PFSK-1 (cell line): ENCODE measurements around the gene IQCK.

Experiments used
- FOXP2 ChIP-seq: optimal IDR thresholded peaks from 2 replicates; pipeline ENCODE3; 2011; ENCODE audit warnings: borderline replicate concordance, control low read depth, inconsistent platforms; ENCODE audit not compliant: insufficient read depth; ENCODE audit errors: extremely low read length, extremely low read depth
- POLR2AphosphoS5 ChIP-seq: IDR thresholded peaks from 2 replicates; pipeline ENCODE4 v1.6.1; 2012; ENCODE audit warnings: low read depth, mild to moderate bottlenecking, control low read depth, low read length, moderate library complexity
- REST ChIP-seq, 2 experiments: IDR thresholded peaks; 2 replicates each; pipeline versions ENCODE4 v1.6.1 to v1.8.0; 2011 to 2012; ENCODE audit warnings: low read depth in 2 of 2, low read length in 2 of 2, control low read depth in 1 of 2, inconsistent platforms in 1 of 2, mild to moderate bottlenecking in 1 of 2, moderate library complexity in 1 of 2; ENCODE audit not compliant: insufficient read depth in 1 of 2
- SIN3A ChIP-seq: IDR thresholded peaks from 2 replicates; pipeline ENCODE4 v1.6.1; 2012; ENCODE audit warnings: mild to moderate bottlenecking, low read length, moderate library complexity, borderline replicate concordance; ENCODE audit not compliant: insufficient read depth
- TAF1 ChIP-seq: IDR thresholded peaks from 2 replicates; pipeline ENCODE4 v1.6.1; 2012; ENCODE audit warnings: low read length, control low read depth, borderline replicate concordance; ENCODE audit not compliant: insufficient read depth

The IQCK gene

GRCh38 chr16:19694989-19695388 lies 23.1 kb upstream of the IQCK start:
- TF ChIP-seq SIN3A (no peak), FOXP2 (no peak), TAF1 (no peak), POLR2AphosphoS5 (no peak), REST (IDR thresholded peaks at IDR 0.05; ENCODE audit: insufficient read depth in 1 of 2, low read depth in 2 of 2, low read length in 2 of 2) (no peak)

- TF ChIP-seq TAF1: no peak
- TF ChIP-seq FOXP2: no peak
- TF ChIP-seq SIN3A: no peak
- TF ChIP-seq REST (IDR thresholded peaks at IDR 0.05; ENCODE audit: insufficient read depth in 1 of 2, low read depth in 2 of 2, low read length in 2 of 2): no peak
- no peak; the same call in 1 of the 2 replicates for TF ChIP-seq POLR2AphosphoS5
Observed at GRCh38 chr16:19696328-19696727, 21.7 kb upstream of the IQCK start.

- TF ChIP-seq POLR2AphosphoS5: no peak
- TF ChIP-seq SIN3A: no peak
- no peak for TF ChIP-seq REST (IDR thresholded peaks at IDR 0.05; ENCODE audit: insufficient read depth in 1 of 2, low read depth in 2 of 2, low read length in 2 of 2)
- no peak for TF ChIP-seq TAF1
- TF ChIP-seq FOXP2: no peak
Observed at GRCh38 chr16:19696961-19697360, 21.1 kb upstream of the IQCK start.

GRCh38 chr16:19697756-19698318 lies 20.2 kb upstream of the IQCK start:
- no peak for TF ChIP-seq REST (IDR thresholded peaks at IDR 0.05; ENCODE audit: insufficient read depth in 1 of 2, low read depth in 2 of 2, low read length in 2 of 2)
- TF ChIP-seq FOXP2: no peak
- no peak for TF ChIP-seq TAF1
- TF ChIP-seq POLR2AphosphoS5: no peak
- TF ChIP-seq SIN3A: no peak
